Activated T-helper 2 cell treated with anti-CD3 and anti-CD28 coated beads, Interferon-gamma antibody, Interleukin-2, Interleukin-4, amounts not matched to agents 10 μg/mL and 5 μg/mL and 100 μg/mL, durations not matched to agents 14 hours and 24 hours and 36 hours (primary cell): ENCODE results near the gene DYRK1A. TPM values are rescaled to one million over a fixed set of nuclear protein-coding genes. Genes with fewer than 3 reads are reported as not detected.

ENCODE experiments used
- DNase-seq: peaks from one replicate; pipeline ENCODE4 v3.0.0; 2021; ENCODE audit warnings: low spot score
- H3K27ac Mint-ChIP-seq: one replicate; pipeline ENCODE4 v1.8.0; 2021; ENCODE audit warnings: mixed read lengths
- H3K27me3 Mint-ChIP-seq: one replicate; pipeline ENCODE4 v1.8.0; 2021; ENCODE audit warnings: low read depth, mixed read lengths
- H3K36me3 Mint-ChIP-seq: one replicate; pipeline ENCODE4 v1.8.0; 2021; ENCODE audit warnings: low read depth, mixed read lengths
- H3K4me1 Mint-ChIP-seq: one replicate; pipeline ENCODE4 v1.8.0; 2021; ENCODE audit warnings: low read depth, mixed read lengths
- H3K4me3 Mint-ChIP-seq: one replicate; pipeline ENCODE4 v1.8.0; 2021; ENCODE audit warnings: low read depth, mild to moderate bottlenecking, moderate library complexity, mixed read lengths
- H3K9me3 Mint-ChIP-seq: one replicate; pipeline ENCODE4 v1.8.0; 2021; ENCODE audit warnings: mixed read lengths
- intact Hi-C: fragments of 100-400 bp; cut with micrococcal nuclease; formaldehyde crosslinking; loops from one replicate; pipeline ENCODE4 v1.15.1; 2023
- total RNA-seq: library from RNA; stranded (reverse); gene quantifications from 2 replicates; pipeline ENCODE4 v1.2.3, GENCODE V29; 2022

Gene DYRK1A
- total RNA-seq, 1 donor from 2014 or later = 61.8 TPM

GRCh38 chr21:37454869-37455503, 88.4 kb downstream of the DYRK1A start:
- no peak for DNase-seq
- Mint-ChIP-seq H3K27me3 (no peaks in the 10 kb centered on the region), H3K4me3 (no peak overlapping the region), H3K27ac (no peak overlapping the region), H3K36me3 (peaks cover 28% of the 10 kb centered on the region), H3K4me1 (peaks cover 58% of the 10 kb centered on the region), H3K9me3 (no peaks in the 10 kb centered on the region)
- intact Hi-C loops = loop anchor here (5.0 kb wide), 1 partner anchor 233 kb away; no protein-coding TSS in a partner anchor

GRCh38 chr21:37455504-37455911, 88.9 kb downstream of the DYRK1A start:
- no peaks in the 10 kb centered on the region for H3K9me3 Mint-ChIP-seq
- intact Hi-C loops = loop anchor here (5.0 kb wide), 1 partner anchor 233 kb away; no protein-coding TSS in a partner anchor
- no peak for DNase-seq
- H3K36me3 Mint-ChIP-seq = peaks cover 23% of the 10 kb centered on the region
- peaks cover 61% of the 10 kb centered on the region for H3K4me1 Mint-ChIP-seq
- H3K4me3 Mint-ChIP-seq = no peak overlapping the region
- H3K27ac Mint-ChIP-seq = peak overlapping the region; percentile 39
- no peaks in the 10 kb centered on the region for H3K27me3 Mint-ChIP-seq

- Mint-ChIP-seq H3K4me3 (no peak overlapping the region), H3K36me3 (peaks cover 13% of the 10 kb centered on the region), H3K27me3 (no peaks in the 10 kb centered on the region), H3K4me1 (peaks cover 70% of the 10 kb centered on the region), H3K9me3 (no peaks in the 10 kb centered on the region), H3K27ac (peak overlapping the region; percentile 66)
- no peak for DNase-seq
- intact Hi-C loops = loop anchor here (5.0 kb wide), 1 partner anchor 236 kb away; no protein-coding TSS in a partner anchor
Measured at GRCh38 chr21:37458669-37459276, 92.2 kb downstream of the DYRK1A start.

GRCh38 chr21:37459575-37459974, 93.0 kb downstream of the DYRK1A start:
- H3K4me1 Mint-ChIP-seq = peaks cover 69% of the 10 kb centered on the region
- H3K36me3 Mint-ChIP-seq = peaks cover 13% of the 10 kb centered on the region
- H3K4me3 Mint-ChIP-seq = no peak overlapping the region
- H3K27ac Mint-ChIP-seq = no peak overlapping the region
- no peaks in the 10 kb centered on the region for H3K27me3 Mint-ChIP-seq
- intact Hi-C loops = loop anchor here (5.0 kb wide), 1 partner anchor 237 kb away; no protein-coding TSS in a partner anchor
- no peak for DNase-seq
- H3K9me3 Mint-ChIP-seq = no peaks in the 10 kb centered on the region

- H3K9me3 Mint-ChIP-seq = no peaks in the 10 kb centered on the region
- H3K27ac Mint-ChIP-seq = no peak overlapping the region
- H3K36me3 Mint-ChIP-seq = peaks cover 13% of the 10 kb centered on the region
- intact Hi-C loops = loop anchor here (2.0 to 5.0 kb wide), 3 partner anchors 53 to 102 kb away; no protein-coding TSS in a partner anchor
- no peak overlapping the region for H3K4me3 Mint-ChIP-seq
- peaks cover 65% of the 10 kb centered on the region for H3K4me1 Mint-ChIP-seq
- DNase-seq = no peak
- no peaks in the 10 kb centered on the region for H3K27me3 Mint-ChIP-seq
Measured at GRCh38 chr21:37460196-37460595, 93.6 kb downstream of the DYRK1A start.

- no peak for DNase-seq
- Mint-ChIP-seq H3K4me1 (peaks cover 56% of the 10 kb centered on the region), H3K27ac (peak overlapping the region; percentile 77), H3K9me3 (no peaks in the 10 kb centered on the region), H3K36me3 (peaks cover 15% of the 10 kb centered on the region), H3K4me3 (no peak overlapping the region), H3K27me3 (no peaks in the 10 kb centered on the region)
- intact Hi-C loops = loop anchor here (2.0 to 5.0 kb wide), 3 partner anchors 54 to 101 kb away; no protein-coding TSS in a partner anchor
Measured at GRCh38 chr21:37461479-37461878, 94.9 kb downstream of the DYRK1A start.

GRCh38 chr21:37462087-37462861, 95.7 kb downstream of the DYRK1A start:
- Mint-ChIP-seq H3K9me3 (no peaks in the 10 kb centered on the region), H3K27me3 (no peaks in the 10 kb centered on the region), H3K4me3 (peak overlapping the region; percentile 26), H3K27ac (peak overlapping the region; percentile 77), H3K4me1 (peaks cover 55% of the 10 kb centered on the region), H3K36me3 (peaks cover 17% of the 10 kb centered on the region)
- intact Hi-C loops = loop anchor here (5.0 kb wide), 2 partner anchors 55 to 100 kb away; no protein-coding TSS in a partner anchor
- no peak for DNase-seq

- peaks cover 54% of the 10 kb centered on the region for H3K4me1 Mint-ChIP-seq
- no peaks in the 10 kb centered on the region for H3K27me3 Mint-ChIP-seq
- H3K27ac Mint-ChIP-seq = peak overlapping the region; percentile 48
- H3K36me3 Mint-ChIP-seq = peaks cover 24% of the 10 kb centered on the region
- intact Hi-C loops = loop anchor here (5.0 kb wide), 2 partner anchors 56 to 99 kb away; no protein-coding TSS in a partner anchor
- no peak for DNase-seq
- no peak overlapping the region for H3K4me3 Mint-ChIP-seq
- H3K9me3 Mint-ChIP-seq = no peaks in the 10 kb centered on the region
Measured at GRCh38 chr21:37463083-37463801, 96.7 kb downstream of the DYRK1A start.

- Mint-ChIP-seq H3K36me3 (peaks cover 35% of the 10 kb centered on the region), H3K9me3 (no peaks in the 10 kb centered on the region), H3K4me1 (peaks cover 40% of the 10 kb centered on the region), H3K27me3 (no peaks in the 10 kb centered on the region), H3K4me3 (no peak overlapping the region), H3K27ac (no peak overlapping the region)
- no peak for DNase-seq
- intact Hi-C loops = no loop called here
Measured at GRCh38 chr21:37467082-37467481, 100.5 kb downstream of the DYRK1A start.

- intact Hi-C loops = no loop called here
- no peak overlapping the region for H3K4me3 Mint-ChIP-seq
- H3K9me3 Mint-ChIP-seq = no peaks in the 10 kb centered on the region
- DNase-seq = no peak
- no peak overlapping the region for H3K27ac Mint-ChIP-seq
- no peaks in the 10 kb centered on the region for H3K27me3 Mint-ChIP-seq
- peaks cover 38% of the 10 kb centered on the region for H3K36me3 Mint-ChIP-seq
- H3K4me1 Mint-ChIP-seq = peaks cover 28% of the 10 kb centered on the region
Measured at GRCh38 chr21:37468909-37469308, 102.3 kb downstream of the DYRK1A start.

GRCh38 chr21:37469441-37469840, 102.9 kb downstream of the DYRK1A start:
- no peak for DNase-seq
- Mint-ChIP-seq H3K36me3 (peaks cover 38% of the 10 kb centered on the region), H3K4me1 (peaks cover 27% of the 10 kb centered on the region), H3K27me3 (no peaks in the 10 kb centered on the region), H3K27ac (no peak overlapping the region), H3K9me3 (no peaks in the 10 kb centered on the region), H3K4me3 (no peak overlapping the region)
- intact Hi-C loops = no loop called here

GRCh38 chr21:37472581-37472980, 106.0 kb downstream of the DYRK1A start:
- H3K27me3 Mint-ChIP-seq = no peaks in the 10 kb centered on the region
- peaks cover 39% of the 10 kb centered on the region for H3K4me1 Mint-ChIP-seq
- H3K9me3 Mint-ChIP-seq = no peaks in the 10 kb centered on the region
- no peak overlapping the region for H3K27ac Mint-ChIP-seq
- intact Hi-C loops = no loop called here
- peaks cover 39% of the 10 kb centered on the region for H3K36me3 Mint-ChIP-seq
- DNase-seq = no peak
- H3K4me3 Mint-ChIP-seq = no peak overlapping the region
